Measurements from ENCODE around the gene ALDH3A2.
A peak's percentile ranks its signal among the peaks of the same experiment; 100 is the strongest.
"Not testable (repeated sequence)": the region's sequence is repeated elsewhere in the genome, so short reads cannot be mapped to it uniquely, and the experiment has no call there.

The ALDH3A2 gene

GRCh38 chr17:19683117-19683516, 34.6 kb downstream of the ALDH3A2 start:
- no peak for DNase-seq

GRCh38 chr17:19684909-19685580, 36.5 kb downstream of the ALDH3A2 start:
- not testable (repeated sequence) for DNase-seq

GRCh38 chr17:19686400-19687090, 38.0 kb downstream of the ALDH3A2 start:
- no peak for DNase-seq

GRCh38 chr17:19702217-19702641, 53.7 kb downstream of the ALDH3A2 start:
- no peak for DNase-seq

GRCh38 chr17:19703106-19703827, 54.7 kb downstream of the ALDH3A2 start:
- peak; percentile 74 for DNase-seq

GRCh38 chr17:19703828-19704613, 55.5 kb downstream of the ALDH3A2 start:
- no peak for DNase-seq

GRCh38 chr17:19705201-19705600, 56.6 kb downstream of the ALDH3A2 start:
- DNase-seq = no peak

- peak; percentile 54 for DNase-seq
Observed at GRCh38 chr17:19705771-19706770, 57.5 kb downstream of the ALDH3A2 start.

GRCh38 chr17:19706791-19707727, 58.5 kb downstream of the ALDH3A2 start:
- peak; percentile 35 for DNase-seq

- DNase-seq = no peak
Observed at GRCh38 chr17:19707728-19708221, 59.2 kb downstream of the ALDH3A2 start.

GRCh38 chr17:19708431-19709175, 60.1 kb downstream of the ALDH3A2 start:
- DNase-seq = no peak

GRCh38 chr17:19709841-19710240, 61.3 kb downstream of the ALDH3A2 start:
- DNase-seq = no peak

GRCh38 chr17:19712436-19713004, 64.0 kb downstream of the ALDH3A2 start:
- DNase-seq = no peak

GRCh38 chr17:19713462-19713861, 64.9 kb downstream of the ALDH3A2 start:
- DNase-seq = no peak

GRCh38 chr17:19713901-19714361, 65.4 kb downstream of the ALDH3A2 start:
- no peak for DNase-seq

- DNase-seq = no peak
Observed at GRCh38 chr17:19714542-19715411, 66.2 kb downstream of the ALDH3A2 start.

GRCh38 chr17:19716108-19717030, 67.8 kb downstream of the ALDH3A2 start, which contains the start of gene SLC47A2:
Gene SLC47A2 (minus strand): TSS chr17:19716584. CDS start chr17:19716555, 29 bp downstream.
- DNase-seq = peak; percentile 54

All from retina (tissue), 1 donor.